Stimulated activated CD8-positive, alpha-beta memory T cell treated with anti-CD3 and anti-CD28 coated beads, Interleukin-4, amount 100 ng/mL, for 48 hours (primary cell): ENCODE results near the gene EVA1B.

Source experiments
- DNase-seq: peaks from one replicate; pipeline ENCODE4 v3.0.0-alpha.2; 2020

EVA1B gene

GRCh38 chr1:36274201-36274600 is 49.2 kb downstream of the EVA1B start:
- no peak for DNase-seq

- no peak for DNase-seq
Measured at GRCh38 chr1:36273024-36273423, 50.4 kb downstream of the EVA1B start.
